Liver (tissue), 3 donors: Measurements from ENCODE around the gene L1TD1.

Experiments used
- CTCF ChIP-seq: fragments of 150-350 bp; IDR thresholded peaks from 2 replicates; pipeline ENCODE4 v1.5.1; 2017; ENCODE audit warnings: improper control_type of control experiment, low read depth, low read length; ENCODE audit not compliant: missing input control
- GABPA ChIP-seq, 2 donors: IDR thresholded peaks in 1 of 2; conservative IDR thresholded peaks in 1 of 2; 2 replicates each; pipeline ENCODE4 v1.6.1; 2016; ENCODE audit warnings: antibody characterized with exemption in 2 of 2, mild to moderate bottlenecking in 1 of 2, moderate library complexity in 1 of 2
- JUND ChIP-seq, 2 donors: IDR thresholded peaks; 2 replicates each; pipeline ENCODE4 v1.6.1; 2016; ENCODE audit warnings: antibody characterized with exemption in 2 of 2
- RAD21 ChIP-seq, 2 donors: IDR thresholded peaks; 2 replicates each; pipeline ENCODE4 v1.6.1; 2016; ENCODE audit warnings: antibody characterized with exemption in 2 of 2, mild to moderate bottlenecking in 2 of 2
- REST ChIP-seq: IDR thresholded peaks from 2 replicates; pipeline ENCODE4 v1.6.1; 2016; ENCODE audit warnings: antibody characterized with exemption, mild to moderate bottlenecking
- SP1 ChIP-seq: IDR thresholded peaks from 2 replicates; pipeline ENCODE4 v1.6.1; 2018; ENCODE audit warnings: antibody characterized with exemption, mild to moderate bottlenecking
- TAF1 ChIP-seq: conservative IDR thresholded peaks from 2 replicates; pipeline ENCODE4 v1.6.1; 2016; ENCODE audit warnings: antibody characterized with exemption, mild to moderate bottlenecking
- YY1 ChIP-seq: IDR thresholded peaks from 2 replicates; pipeline ENCODE4 v1.6.1; 2016; ENCODE audit warnings: antibody characterized with exemption, mild to moderate bottlenecking
- donor health status: healthy.
- donor health status: healthy.

- TF ChIP-seq RAD21 (IDR thresholded peaks at IDR 0.05) = no peak
- no peak for TF ChIP-seq JUND (IDR thresholded peaks at IDR 0.05)
- TF ChIP-seq CTCF = no peak
- TF ChIP-seq REST = no peak
- no peak for TF ChIP-seq GABPA (IDR thresholded peaks at IDR 0.05 in 1 of 2, conservative IDR thresholded peaks at IDR 0.05 in 1 of 2)
- TF ChIP-seq YY1 = no peak
- no peak for TF ChIP-seq SP1
- TF ChIP-seq TAF1 = no peak
Measured at GRCh38 chr1:62240651-62241370, 46.2 kb downstream of the L1TD1 start.
